CD4-positive, alpha-beta T cell treated with Interleukin-4 for 1 hour (primary cell): ENCODE results near the gene TFG.
"Not testable (repeated sequence)": the region's sequence is repeated elsewhere in the genome, so short reads cannot be mapped to it uniquely, and the experiment has no call there.

Source experiments
- DNase-seq, 2 donors: peaks; one replicate each; pipeline ENCODE4 v3.0.0-alpha.2; 2020 to 2022

The TFG gene

DNA sequence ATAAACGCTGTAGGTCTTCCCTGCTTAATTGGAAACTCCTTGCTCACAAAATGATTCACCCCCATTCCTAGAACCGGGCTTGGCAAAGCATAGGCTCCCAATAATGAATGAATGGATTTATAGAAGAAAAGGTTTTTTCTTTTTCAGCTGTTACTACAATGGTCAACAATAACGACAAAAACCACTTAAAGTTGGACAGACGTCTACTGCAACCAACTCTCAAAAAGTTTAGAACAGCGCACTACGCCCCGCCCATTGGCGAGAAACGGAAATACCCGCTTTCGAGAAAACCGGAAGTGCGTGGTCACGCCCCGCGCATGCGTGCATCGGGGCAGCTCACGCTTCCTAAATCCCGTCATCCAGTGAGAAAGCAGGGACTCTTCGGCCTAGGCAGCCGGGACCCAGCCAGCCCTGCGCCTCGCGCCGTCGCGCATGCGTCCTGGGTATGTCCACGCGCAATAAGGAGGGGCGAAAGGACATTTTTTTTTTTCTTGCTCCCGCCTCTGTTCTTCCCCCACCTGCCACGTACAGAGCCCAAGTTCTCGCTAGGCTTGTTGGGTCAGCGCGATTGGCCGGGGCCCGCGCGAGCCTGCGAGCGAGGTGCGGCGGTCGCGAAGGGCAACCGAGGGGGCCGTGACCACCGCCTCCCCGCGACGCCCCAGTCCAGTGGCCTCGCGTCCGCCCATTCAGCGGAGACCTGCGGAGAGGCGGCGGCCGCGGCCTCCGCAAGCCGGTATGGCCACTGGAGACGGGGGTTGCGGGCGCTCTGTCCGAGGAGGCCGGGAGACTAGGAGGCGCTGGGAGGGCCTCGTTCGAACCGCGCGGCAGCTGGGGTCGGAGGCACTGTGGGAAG, at the start of gene TFG:
Gene TFG (plus strand): TSS at position 506 of the 853 bp plus-strand sequence. CDS start 4,192 bp downstream, outside the sequence.
- peak; percentile 99 for DNase-seq

DNA sequence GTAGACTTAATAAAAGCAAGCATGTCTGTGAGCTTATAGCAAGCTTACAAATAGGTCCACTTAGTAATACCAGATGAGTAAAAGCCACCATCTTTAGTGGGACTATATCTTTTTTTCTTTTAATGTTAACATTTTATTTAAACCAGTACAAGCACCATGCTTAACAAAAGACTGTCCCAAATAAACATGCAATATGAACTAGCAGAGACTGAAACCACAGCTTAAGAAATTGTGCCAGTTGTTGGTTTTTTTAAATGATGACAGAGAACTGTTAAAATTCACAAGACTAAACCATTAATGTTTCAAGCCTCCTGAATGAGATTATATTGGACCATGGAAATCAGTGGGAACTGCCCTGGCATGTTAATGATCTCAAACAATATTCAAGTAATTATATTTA, 48.0 kb upstream of the TFG start:
- not testable (repeated sequence) for DNase-seq

- DNase-seq = peak in 1 of 2 donors; percentile 20
These were observed 47.0 kb upstream of the TFG start for GRCh38 chr3:100662113-100662823.

- peak in 1 of 2 donors; percentile 36 for DNase-seq
These were observed 44.1 kb upstream of the TFG start for GRCh38 chr3:100665230-100665629.

DNA sequence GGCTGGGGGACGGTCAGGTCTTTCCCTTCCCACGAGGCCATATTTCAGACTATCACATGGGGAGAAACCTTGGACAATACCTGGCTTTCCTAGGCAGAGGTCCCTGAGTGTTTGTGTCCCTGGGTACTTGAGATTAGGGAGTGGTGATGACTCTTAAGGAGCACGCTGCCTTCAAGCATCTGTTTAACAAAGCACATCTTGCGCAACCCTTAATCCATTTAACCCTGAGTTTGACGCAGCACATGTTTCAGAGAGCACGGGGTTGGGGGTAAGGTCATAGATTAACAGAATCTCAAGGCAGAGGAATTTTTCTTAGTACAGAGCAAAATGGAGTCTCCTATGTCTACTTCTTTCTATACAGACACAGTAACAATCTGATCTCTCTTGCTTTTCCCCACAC, 42.6 kb upstream of the TFG start:
- not testable (repeated sequence) for DNase-seq

DNA sequence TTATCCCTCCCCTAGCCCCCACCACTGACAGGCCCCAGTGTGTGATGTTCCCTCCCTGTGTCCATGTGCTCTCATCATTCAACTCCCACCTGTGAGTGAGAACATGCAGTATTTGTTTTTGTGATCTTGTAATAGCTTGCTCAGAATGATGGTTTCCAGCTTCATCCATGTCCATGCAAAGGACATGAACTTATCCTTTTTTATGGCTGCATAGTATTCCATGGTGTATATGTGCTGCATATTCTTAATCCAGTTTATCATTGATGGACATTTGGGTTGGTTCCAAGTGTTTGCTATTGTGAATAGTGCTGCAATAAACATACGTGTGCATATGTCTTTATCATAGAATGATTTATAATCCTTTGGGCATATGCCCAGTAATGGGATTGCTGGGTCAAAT, 42.0 kb upstream of the TFG start:
- not testable (repeated sequence) for DNase-seq

GRCh38 chr3:100670995-100671394, 38.3 kb upstream of the TFG start:
- DNase-seq = not testable (repeated sequence)

- no peak for DNase-seq
These were observed 27.8 kb upstream of the TFG start for GRCh38 chr3:100681496-100681895.

DNA sequence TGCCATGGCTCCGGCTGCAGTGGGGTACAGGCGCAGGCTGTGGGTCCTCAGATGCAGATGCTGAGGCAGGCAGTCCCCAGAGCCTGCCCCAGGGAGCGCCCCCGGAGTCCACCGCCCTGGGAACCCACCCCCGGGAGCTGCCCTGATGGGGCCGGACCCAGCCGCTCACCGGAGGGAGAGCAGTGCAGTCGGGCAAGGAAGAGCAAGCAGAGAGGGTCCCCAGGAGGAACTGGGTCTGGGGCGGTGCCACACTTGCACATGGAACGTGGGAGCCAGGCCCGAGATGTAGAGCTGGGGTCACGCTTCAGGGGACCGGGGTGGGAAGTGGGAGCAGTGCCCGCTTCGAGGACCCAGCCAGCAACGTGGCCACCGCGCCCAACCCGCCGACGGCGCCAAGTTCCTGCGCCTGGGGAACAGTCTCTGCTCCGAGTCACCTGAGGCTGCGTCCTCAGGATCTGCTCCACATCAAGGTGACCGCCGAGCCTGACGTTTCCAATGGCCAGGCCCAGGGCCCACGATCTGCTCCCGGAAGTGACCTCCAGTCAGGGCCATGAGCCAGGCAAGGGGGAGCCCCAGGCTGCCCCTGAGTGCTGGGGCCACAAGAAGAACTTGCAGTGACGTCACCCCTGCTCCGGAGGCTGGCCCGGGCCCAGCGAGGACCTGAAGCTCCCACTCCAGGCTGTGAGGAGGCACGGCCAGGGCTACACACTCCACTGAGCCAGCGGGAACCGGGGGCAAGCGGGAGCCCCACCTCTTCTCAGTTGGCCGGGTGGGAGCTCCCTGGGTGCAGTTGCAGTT, 27.0 kb upstream of the TFG start:
- no peak for DNase-seq

GRCh38 chr3:100682854-100683760, 26.2 kb upstream of the TFG start:
- no peak for DNase-seq

DNA sequence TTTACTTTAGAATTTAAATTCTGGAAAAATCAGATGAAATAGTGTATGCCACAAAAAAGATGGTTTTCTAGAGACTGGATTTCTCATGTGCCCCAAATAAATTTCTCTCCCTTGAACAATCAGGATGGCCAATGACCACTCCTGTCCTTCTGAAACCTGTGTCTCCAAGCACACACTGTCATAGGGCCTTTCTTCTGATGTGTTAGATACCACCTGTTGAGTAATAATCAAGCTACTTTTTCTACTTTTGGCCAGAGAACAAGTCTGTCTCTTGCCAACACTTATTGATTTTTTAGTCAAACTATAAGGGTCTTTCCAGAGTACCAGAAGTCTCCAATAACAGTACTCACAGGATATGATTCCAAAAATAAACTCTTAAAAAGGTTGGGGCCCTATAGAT, 16.1 kb upstream of the TFG start:
- DNase-seq = no peak

DNA sequence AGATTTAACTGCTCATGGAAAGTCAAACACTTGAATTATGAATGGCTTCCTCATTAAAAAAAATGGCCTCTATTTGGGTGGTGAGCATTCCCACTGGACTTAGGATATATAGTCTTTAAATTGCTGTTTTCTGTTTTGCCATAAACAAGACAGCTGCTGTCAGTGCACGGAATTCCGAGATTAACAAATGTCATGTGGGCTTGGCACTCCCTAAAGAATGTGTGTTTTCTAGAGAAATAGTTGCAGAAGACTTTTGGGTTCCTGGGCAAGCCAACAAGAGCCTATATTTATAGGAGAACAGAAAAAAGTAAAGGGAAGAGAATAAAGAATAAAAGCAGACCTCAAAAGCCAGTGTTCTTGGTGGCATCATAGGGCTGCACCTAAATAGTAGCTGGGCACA, 13.6 kb upstream of the TFG start:
- DNase-seq = no peak

- DNase-seq = no peak
These were observed 13.1 kb upstream of the TFG start for GRCh38 chr3:100696161-100696560.

DNA sequence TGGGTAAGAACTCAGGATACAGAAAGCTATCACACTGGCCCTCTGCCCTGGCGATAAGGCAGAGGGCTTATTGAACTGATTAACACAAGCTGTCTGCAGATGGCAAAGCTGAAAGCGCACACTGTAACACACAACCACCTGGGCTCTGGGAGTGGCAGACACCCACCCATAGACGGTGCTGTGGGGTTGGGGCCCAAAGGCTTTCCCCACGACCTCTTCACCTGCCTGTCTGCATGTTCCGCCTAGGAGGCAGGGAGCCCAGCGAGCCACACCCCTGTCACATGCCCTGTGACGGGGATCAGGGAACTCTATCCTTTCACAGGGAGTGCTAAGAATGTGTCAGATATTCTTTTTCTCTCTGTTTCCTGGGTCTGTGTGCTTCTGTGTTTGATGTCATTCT, 12.1 kb upstream of the TFG start:
- DNase-seq = no peak

DNA sequence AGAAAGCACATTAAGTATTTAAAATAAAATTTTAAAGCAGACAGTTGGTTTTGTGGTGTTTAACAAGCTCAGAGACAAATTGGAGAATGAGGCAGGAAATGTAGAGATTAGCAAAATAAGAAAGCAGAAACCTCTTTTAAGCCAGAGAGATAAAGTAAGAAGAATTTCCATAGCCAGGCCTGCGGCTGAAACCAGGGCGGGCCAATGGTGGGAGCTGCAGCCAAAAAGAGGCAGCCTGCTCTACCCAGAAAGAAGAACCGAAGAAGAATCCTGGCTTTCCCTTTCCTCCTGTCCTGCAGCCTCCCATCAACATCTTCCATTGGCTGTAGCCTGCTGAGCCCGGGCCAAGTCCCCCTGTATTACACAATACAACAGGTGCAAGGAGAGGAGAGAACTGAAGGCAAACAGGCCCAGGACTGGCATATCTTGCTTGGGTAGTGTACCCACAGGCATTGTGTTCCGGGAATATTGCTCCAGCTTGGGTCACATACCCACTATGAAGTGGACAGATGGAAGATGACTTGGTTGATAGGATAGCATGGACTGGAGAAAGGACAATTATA, 11.5 kb upstream of the TFG start:
- no peak for DNase-seq

DNA sequence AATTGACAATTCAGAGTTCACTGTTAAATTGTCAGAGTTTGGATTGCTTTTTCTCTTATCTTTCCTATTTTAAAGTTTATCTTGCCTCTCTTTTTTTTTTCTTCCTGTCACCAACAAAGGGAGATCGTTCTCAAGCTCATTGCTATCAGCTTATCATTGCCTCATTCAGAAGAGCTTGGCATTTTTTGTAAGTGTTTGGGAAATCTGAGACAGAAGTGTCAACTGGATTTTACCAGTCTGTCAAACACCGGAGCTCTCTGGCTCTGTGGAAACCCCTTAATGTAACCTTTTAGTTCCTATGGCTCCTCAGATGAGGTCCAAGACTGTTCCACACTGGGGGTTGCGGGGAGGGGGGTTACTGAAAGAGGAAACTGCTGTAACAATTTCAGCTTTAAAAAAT, 10.6 kb upstream of the TFG start:
- no peak for DNase-seq

- no peak for DNase-seq
These were observed 8.6 kb upstream of the TFG start for GRCh38 chr3:100700708-100701107.

GRCh38 chr3:100702082-100702979, 7.0 kb upstream of the TFG start:
- DNase-seq = no peak

GRCh38 chr3:100702980-100703345, 6.3 kb upstream of the TFG start:
- DNase-seq = no peak

DNA sequence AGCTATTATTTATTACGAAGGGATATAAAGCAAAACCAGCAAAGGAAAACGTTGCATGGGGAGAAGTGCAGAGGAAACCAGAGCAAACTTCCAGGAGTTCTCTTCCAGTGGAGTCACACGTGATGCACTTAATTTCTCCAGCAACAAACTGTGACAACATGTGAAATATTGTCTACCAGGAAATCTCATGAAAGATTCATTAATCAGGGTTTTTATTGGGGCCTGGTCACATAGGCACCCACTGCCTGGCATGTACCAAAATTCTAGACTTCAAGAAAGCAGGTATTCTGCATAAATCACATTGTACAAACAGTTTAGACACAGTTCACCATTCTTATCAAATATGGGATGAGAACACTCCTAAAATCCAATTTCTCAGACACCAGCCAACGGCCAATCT, 5.4 kb upstream of the TFG start:
- DNase-seq = no peak

DNA sequence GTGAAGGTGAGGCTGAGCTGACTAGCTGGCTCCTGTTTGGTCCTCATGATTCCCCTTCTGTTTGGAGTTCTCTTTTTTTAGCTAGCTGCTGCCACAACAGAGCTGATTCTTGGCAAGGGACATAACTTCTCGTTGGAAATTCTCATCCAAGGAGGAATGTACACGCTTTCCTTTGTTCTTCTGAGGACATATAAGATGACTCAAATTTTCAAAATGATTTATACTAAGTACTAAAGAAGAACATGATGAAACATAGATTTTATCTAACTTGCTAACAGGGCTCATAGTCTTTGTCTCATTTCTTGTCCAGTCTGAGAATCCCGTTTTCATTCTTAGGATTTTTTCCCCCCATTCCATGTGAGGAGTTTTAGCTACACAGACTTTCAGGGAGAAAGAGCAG, 2.9 kb upstream of the TFG start:
- no peak for DNase-seq
